Activated CD8-positive, alpha-beta memory T cell treated with anti-CD3 and anti-CD28 coated beads for 36 hours (primary cell): Measurements from ENCODE around the gene NRXN3. TPM values are rescaled to one million over a fixed set of nuclear protein-coding genes. Genes with fewer than 3 reads are reported as not detected.

Experiments
- CTCF ChIA-PET: fragments of 350-600 bp; sonication (Branson Sonifier 250); formaldehyde crosslinking; loops from one replicate; lab custom pipeline; 2021; ENCODE audit warnings: antibody characterized with exemption; lab: Charles Lee
- POLR2A ChIA-PET: fragments of 350-600 bp; sonication (Branson Sonifier 250); formaldehyde crosslinking; loops from one replicate; lab custom pipeline; 2021; ENCODE audit warnings: antibody characterized with exemption; lab: Charles Lee
- total RNA-seq, 2 experiments: library from RNA; stranded (reverse); gene quantifications; one replicate each; pipeline ENCODE4 v1.2.3, GENCODE V29; 2021

Gene NRXN3
- total RNA-seq, 2 experiments from 2014 or later = not detected

DNA sequence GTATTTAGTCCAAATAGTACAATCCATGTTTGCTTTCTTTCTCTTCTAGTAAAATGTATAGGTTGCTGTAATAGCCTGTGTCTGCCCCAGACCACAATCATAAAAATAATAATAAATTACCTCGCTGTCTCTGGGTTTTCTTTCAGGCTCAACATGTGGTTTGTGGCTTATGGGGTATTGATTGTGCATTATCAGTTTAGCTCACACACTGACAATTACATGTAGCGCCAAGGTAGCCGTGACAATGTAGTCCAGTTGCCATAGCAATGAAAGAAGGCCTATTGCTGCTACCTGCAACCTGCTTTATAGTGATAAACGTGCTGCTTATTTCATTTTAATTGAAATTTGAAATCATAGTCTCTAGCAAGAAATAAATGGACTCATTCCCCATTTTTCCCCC, 1009.8 kb downstream of the NRXN3 start:
- POLR2A ChIA-PET = no interaction called here
- CTCF ChIA-PET = no interaction called here

GRCh38 chr14:79180656-79181055, 1010.5 kb downstream of the NRXN3 start:
- ChIA-PET POLR2A (no interaction called here), CTCF (no interaction called here)

- POLR2A ChIA-PET = no interaction called here
- CTCF ChIA-PET = no interaction called here
Observed at GRCh38 chr14:79186523-79186922, 1016.4 kb downstream of the NRXN3 start.

DNA sequence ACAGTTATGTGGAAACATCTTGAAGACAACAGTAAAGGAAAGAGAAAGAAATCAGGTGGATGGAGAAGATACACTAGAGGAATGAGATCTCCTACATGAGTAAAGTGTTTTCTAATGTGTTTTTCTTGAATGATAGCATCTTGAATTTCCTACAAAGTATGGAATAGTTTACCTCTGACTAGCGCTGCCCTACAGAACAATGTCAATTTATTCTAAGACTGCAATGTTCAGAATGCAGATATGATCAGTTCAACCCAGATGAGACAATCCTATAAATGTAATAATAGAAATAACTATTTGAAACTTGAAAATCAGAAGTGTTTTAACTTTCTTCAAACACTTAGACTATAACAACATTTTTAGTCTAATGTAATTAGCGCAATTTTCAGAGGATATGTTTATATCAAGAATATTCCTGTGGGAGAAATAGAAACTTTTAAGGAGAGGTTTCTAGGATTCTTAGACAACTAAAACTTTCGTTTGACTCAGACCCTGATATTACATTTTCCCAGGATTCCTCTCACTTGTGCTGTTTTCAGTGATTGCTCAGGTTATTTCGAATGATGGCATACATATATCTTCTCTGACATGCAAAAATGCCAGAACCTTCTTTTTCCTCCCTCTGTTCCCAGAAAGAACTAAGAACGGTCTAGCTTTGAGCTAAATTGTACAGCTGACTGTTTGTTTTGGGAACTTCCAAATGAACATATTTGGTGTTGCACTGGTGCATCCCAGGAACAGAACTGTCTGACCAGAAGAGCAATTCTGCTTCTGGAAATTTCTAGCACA, 1023.7 kb downstream of the NRXN3 start:
- CTCF ChIA-PET = no interaction called here
- POLR2A ChIA-PET = no interaction called here

- POLR2A ChIA-PET = no interaction called here
- CTCF ChIA-PET = no interaction called here
Observed at GRCh38 chr14:79196216-79196615, 1026.0 kb downstream of the NRXN3 start.

DNA sequence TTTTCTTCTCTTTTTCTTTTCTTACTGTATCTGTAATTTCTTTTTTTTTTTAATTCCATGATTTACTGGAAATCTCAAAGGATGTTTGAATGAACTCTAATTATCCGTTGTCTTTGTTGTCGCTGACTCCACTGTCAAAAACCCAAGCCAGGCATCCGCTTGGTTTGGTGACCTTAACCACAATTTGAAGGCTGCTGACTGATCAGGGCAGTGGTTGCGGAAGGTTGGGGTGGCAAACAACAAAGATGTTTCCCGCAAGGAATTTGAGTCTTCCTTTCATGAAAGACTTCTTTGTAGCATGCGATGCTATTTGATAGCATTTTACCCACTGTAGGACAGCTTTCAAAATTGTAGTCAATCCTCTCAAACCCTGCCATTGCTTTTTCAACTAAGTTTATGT, 1027.3 kb downstream of the NRXN3 start:
- CTCF ChIA-PET = no interaction called here
- POLR2A ChIA-PET = no interaction called here

DNA sequence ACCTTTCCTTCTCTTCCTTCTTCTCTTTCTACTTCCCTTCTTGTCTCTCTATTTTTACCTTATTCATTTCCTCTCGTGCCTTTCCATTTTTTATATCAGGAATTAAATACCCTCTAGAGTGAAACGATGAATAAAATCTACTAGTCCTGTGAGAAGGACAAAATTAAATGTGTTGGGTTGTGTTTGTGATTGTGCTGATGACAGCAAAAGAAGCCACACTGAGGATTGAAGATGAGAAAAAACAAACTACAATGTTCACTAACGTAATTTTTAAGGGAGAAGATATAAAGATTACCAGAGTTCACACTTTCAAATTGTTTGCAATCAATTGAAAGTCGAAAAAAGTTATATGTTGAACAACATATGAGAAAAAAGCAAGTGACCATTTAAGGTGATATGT, 1029.0 kb downstream of the NRXN3 start:
- ChIA-PET CTCF (no interaction called here), POLR2A (no interaction called here)

DNA sequence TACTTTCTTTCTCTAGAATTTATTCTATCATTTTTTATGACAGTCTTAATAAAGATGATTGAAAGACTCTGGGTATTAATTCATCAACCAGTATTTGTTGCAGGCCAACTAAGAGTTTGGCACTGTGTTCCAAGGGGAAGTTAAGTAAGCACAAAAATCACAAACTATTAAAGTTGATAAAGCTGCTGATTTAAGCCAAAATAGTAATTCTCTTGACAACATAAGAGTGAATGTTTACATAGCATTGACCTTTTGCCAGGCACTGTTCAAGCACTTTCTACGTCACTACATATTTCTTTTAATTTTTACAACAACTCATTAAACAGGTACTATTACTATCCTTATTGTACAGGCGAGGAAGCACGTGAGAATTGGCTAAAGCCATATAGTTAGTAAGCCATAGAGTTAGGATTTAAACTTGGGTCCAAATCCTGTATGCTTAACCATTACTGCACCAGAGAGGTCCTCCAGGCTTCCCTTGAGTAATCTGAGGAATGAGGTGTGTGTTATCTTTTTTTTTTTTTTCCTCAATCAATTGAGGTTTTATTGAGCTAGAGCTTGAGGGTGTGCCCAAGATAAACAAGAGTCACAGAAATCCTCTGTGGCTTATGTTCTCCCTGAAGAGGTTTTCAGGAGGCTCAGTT, 1031.5 kb downstream of the NRXN3 start:
- POLR2A ChIA-PET = no interaction called here
- CTCF ChIA-PET = no interaction called here

DNA sequence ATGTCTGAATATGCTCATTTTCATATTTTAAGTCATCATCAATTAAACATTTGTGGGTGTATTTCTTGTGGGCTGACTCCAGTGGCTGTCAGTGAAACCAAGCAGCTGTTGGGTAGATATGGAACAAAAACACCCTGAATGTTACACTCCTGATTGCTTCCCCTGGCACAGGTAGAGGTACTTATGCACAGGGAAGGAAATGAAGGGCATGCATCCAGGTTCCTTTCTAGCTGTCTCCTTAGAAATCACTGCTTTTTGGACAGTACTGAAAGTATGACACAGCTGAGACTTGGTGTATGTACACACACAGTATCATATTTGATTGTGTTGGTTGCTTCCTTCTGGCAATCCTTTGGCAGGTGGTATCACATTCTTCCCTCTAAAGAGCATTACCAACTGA, 1034.4 kb downstream of the NRXN3 start:
- ChIA-PET POLR2A (no interaction called here), CTCF (no interaction called here)

GRCh38 chr14:79209418-79209817, 1039.2 kb downstream of the NRXN3 start:
- CTCF ChIA-PET = no interaction called here
- POLR2A ChIA-PET = no interaction called here

DNA sequence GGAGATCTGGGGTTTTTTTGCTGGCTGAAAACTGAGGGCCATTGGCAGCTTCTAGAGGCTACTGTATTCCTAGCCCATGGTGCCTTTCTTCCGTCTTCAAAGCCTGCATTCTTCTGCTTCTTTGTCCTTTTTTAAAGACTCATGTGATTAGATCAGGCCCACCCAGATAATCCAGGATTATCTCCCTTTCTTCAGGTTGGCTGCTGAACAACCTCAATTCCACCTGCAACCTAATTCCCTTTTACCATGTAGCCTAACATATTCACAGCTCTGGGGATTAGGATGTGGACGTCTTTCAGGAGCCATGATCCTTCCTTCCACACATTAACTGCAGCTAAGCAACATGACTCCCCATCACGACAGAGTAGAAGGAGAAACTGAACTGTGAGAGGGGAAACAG, 1055.6 kb downstream of the NRXN3 start:
- ChIA-PET CTCF (no interaction called here), POLR2A (no interaction called here)

DNA sequence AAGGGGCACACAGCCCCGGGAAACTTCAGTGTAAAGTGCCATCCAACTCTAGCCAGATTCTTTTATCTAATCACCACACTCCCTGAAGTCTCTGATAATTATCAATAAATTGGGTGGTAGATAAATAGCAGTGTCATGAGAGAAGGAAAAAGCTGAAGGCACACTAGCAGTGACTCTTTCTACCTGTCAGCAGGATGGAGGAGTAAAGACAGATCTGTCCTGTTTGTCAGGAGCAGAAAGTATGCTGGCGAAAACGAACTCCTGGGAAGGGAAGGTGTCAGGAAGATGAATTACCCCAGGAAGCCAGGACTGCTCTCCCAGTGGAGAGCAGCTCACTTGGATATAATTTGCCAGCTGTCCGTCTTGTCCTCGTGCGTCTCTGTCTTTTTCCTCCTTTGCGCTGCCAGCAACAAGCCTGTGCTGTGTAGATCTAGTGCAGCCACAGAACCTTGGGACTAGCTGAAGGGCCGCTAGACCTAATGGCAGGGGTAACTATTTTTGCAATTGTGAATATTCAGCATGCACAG, 1059.3 kb downstream of the NRXN3 start:
- POLR2A ChIA-PET = no interaction called here

GRCh38 chr14:79242666-79243065, 1072.5 kb downstream of the NRXN3 start:
- ChIA-PET POLR2A (no interaction called here), CTCF (no interaction called here)

More for the DNA sequence above, 1059.3 kb downstream of the NRXN3 start:
- CTCF ChIA-PET = no interaction called here

DNA sequence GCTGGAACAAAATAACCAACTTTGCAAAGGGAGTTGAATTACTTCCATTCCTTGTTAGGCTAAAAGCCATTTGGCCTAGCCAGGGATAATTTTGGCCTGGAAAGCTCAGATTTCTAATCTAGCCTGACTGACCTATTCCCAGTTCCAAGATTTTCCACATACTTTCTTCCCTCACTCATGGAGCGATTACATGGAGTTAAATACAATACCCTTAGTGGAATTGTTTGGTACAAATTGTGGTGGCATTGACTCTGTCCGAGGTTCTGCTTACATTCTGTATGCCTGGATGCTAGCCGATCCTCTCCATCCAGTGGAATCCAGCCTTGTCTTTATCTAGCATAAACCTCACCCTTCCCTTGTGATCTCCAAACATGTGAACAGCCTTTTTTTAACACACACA, 1076.0 kb downstream of the NRXN3 start:
- ChIA-PET POLR2A (no interaction called here), CTCF (no interaction called here)

GRCh38 chr14:79248126-79248525, 1078.0 kb downstream of the NRXN3 start:
- POLR2A ChIA-PET = no interaction called here
- CTCF ChIA-PET = no interaction called here

DNA sequence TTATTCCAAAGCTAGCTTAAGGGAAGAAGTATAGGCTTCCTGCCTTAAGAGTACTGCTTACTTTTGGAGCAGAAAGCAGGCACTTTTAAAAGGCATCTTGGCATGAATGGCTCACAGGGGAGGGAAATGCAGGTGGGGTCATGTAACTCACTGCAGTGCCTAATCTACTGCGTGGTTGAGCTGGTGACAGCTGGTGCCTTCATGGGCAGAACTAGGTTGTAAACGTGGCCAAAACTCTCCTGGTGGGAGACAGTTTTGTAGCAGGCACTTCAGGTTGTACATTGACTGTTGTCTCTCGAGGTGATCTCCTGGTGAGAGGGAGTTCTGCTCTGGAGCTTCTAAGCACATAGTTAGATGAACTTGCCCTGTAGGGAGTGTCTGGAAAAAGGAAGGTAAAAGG, 1078.6 kb downstream of the NRXN3 start:
- ChIA-PET POLR2A (no interaction called here), CTCF (no interaction called here)

DNA sequence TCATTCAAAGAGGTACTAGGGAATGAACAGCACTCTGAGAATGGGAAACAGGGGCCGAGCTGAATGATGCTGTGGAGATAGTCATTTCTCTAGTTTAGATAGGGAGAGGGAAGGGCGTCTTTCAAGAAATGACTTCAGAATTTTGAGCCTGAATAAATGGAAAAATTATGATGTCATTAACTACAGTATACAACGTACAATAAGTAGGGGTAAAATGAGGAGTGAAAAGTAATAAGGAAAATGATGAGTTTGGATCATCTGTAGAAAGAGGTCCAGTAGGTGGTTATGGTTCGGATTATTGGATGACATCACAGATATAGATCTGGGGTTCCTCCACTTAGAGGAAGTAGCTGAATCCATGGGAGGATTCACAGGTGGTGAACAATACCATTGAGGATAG, 1081.1 kb downstream of the NRXN3 start:
- CTCF ChIA-PET = interaction anchor here (0.6 kb wide), 1 partner anchor 510 kb away, joined by 3 read pairs; no protein-coding TSS in a partner anchor
- POLR2A ChIA-PET = no interaction called here

DNA sequence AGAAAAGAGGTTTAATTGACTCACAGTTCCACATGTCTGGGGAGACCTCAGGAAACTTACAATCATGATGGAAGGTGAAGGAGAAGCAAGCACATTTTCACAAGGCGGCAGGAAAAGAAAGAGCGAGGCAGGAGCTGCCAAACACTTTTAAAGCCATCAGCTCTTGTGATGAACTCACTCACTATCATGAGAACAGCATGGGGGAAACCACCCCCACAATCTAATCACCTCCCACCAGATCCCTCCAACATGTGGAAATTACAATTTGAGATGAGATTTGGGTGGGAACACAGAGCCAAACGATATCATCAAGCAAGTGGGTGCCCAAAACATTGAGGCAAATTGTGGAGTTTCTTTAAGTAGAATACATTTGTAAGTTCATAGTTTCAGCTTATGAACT, 1083.4 kb downstream of the NRXN3 start:
- POLR2A ChIA-PET = no interaction called here
- CTCF ChIA-PET = no interaction called here

DNA sequence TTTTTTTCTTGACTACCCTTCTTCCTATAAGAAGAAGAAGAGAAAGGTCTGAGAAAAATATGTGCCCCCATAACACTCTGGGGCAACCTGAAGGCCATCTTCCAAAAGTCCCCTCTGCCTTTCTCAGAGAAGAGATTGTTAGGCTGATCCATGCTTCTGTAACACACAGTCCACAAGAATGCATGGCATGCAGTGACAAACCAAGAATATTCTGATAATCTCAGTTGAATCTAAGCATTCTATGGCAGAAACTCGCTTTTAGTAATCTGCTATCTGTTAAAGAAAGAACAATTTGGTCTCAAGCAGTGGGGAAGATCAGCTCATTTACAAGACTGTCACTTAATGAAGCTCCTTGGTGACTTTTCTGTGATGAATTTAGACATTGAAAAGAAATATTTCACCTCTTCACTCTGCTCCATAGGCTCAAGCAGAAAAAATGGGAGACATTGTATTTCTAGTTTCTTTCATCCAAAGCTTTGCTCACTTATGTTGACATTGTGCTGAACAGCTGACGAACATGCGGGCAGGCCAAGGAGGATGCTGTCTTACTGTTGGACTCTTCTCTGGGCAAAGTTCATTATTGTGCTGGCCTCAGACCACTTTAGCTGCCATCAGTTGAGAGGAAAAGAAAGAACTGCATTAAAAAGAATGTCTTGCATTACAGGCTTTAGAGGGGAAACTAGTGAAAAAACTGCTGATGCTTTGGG, 1084.0 kb downstream of the NRXN3 start:
- ChIA-PET CTCF (no interaction called here), POLR2A (no interaction called here)

GRCh38 chr14:79256380-79256779, 1086.2 kb downstream of the NRXN3 start:
- CTCF ChIA-PET = no interaction called here
- POLR2A ChIA-PET = no interaction called here
